GM12891 (cell line): ENCODE data around the gene RTF2.

ENCODE experiments used
- PAX5 ChIP-seq: IDR thresholded peaks from 2 replicates; pipeline ENCODE4 v1.6.1; 2011; ENCODE audit warnings: low read length, moderate library complexity, mild to moderate bottlenecking; ENCODE audit not compliant: insufficient read depth, severe bottlenecking
- POLR2A ChIP-seq: IDR thresholded peaks from 2 replicates; pipeline ENCODE4 v1.6.1; 2011; ENCODE audit warnings: low read depth, low read length, control low read depth
- POLR2AphosphoS5 ChIP-seq: IDR thresholded peaks from 2 replicates; pipeline ENCODE4 v1.6.1; 2011; ENCODE audit warnings: low read depth, low read length, control low read depth
- POU2F2 ChIP-seq: IDR thresholded peaks from 2 replicates; pipeline ENCODE4 v1.6.1; 2011; ENCODE audit warnings: low read depth, mild to moderate bottlenecking, control low read depth, low read length, moderate library complexity
- TAF1 ChIP-seq: IDR thresholded peaks from 2 replicates; pipeline ENCODE4 v1.6.1; 2011; ENCODE audit warnings: low read depth, low read length, control low read depth

- TF ChIP-seq POLR2A (no peak), TAF1 (no peak), POLR2AphosphoS5 (no peak), PAX5 (no peak), POU2F2 (no peak)
Observed at GRCh38 chr20:56519551-56519950, 51.1 kb downstream of the RTF2 start.
